LNCaP clone FGC (cell line): Measurements from ENCODE around the gene SLC27A2.

Source experiments
- DNase-seq: peaks from one replicate; pipeline ENCODE4 v3.0.0-alpha.2; 2011; ENCODE audit warnings: low read depth
- H3K4me3 ChIP-seq: 2 replicates; pipeline ENCODE4 v1.5.1; 2011; ENCODE audit warnings: mild to moderate bottlenecking, low read depth, low read length, control low read depth
- CTCF ChIP-seq: IDR thresholded peaks from 2 replicates; pipeline ENCODE4 v1.5.1; 2012; ENCODE audit warnings: mild to moderate bottlenecking; ENCODE audit not compliant: control insufficient read depth, insufficient read depth; ENCODE audit errors: extremely low read depth

Gene SLC27A2

GRCh38 chr15:50260969-50261496 lies 79.0 kb downstream of the SLC27A2 start:
- TF ChIP-seq CTCF, result no peak
- no peak for DNase-seq

GRCh38 chr15:50261981-50262380 lies 80.0 kb downstream of the SLC27A2 start:
- no peak for DNase-seq
- H3K4me3 ChIP-seq, result no peak overlapping the region
- no peak for TF ChIP-seq CTCF

More at GRCh38 chr15:50260969-50261496, 79.0 kb downstream of the SLC27A2 start:
- H3K4me3 ChIP-seq, result no peak overlapping the region

GRCh38 chr15:50262533-50262932 lies 80.5 kb downstream of the SLC27A2 start:
- no peak for TF ChIP-seq CTCF
- no peak for DNase-seq
- no peak overlapping the region for H3K4me3 ChIP-seq

- no peak within 1 kb of the TSS for H3K4me3 ChIP-seq
- TF ChIP-seq CTCF, result no peak
- DNase-seq, result no peak
These were observed 83.6 kb downstream of the SLC27A2 start, which contains the start of gene HDC for GRCh38 chr15:50265620-50266019. HDC (minus strand) TSS chr15:50265726; CDS start chr15:50265623, 103 bp downstream.

GRCh38 chr15:50267577-50267976 lies 85.6 kb downstream of the SLC27A2 start:
- no peak for TF ChIP-seq CTCF
- no peak overlapping the region for H3K4me3 ChIP-seq
- no peak for DNase-seq

GRCh38 chr15:50275091-50275490 lies 93.1 kb downstream of the SLC27A2 start:
- TF ChIP-seq CTCF, result no peak
- H3K4me3 ChIP-seq, result no peak overlapping the region
- no peak for DNase-seq

GRCh38 chr15:50275908-50276307 lies 93.9 kb downstream of the SLC27A2 start:
- H3K4me3 ChIP-seq, result no peak overlapping the region
- no peak for DNase-seq
- TF ChIP-seq CTCF, result no peak
